Osteoblast (primary cell): ENCODE measurements around the gene RBBP8NL. TPM values are rescaled to one million over a fixed set of nuclear protein-coding genes. Genes with fewer than 3 reads are reported as not detected.

Experiments
- DNase-seq: peaks from one replicate; pipeline ENCODE4 v3.0.0; 2011; ENCODE audit warnings: low spot score, mixed read lengths; ENCODE audit not compliant: insufficient read length; ENCODE audit errors: missing footprints
- H2AFZ ChIP-seq: 2 replicates; pipeline ENCODE4 v1.6.0; 2011; ENCODE audit warnings: mild to moderate bottlenecking, low read length
- H3K27ac ChIP-seq: 2 replicates; pipeline ENCODE4 v1.5.1; 2011; ENCODE audit warnings: mild to moderate bottlenecking, low read depth, low read length, moderate library complexity
- H3K27me3 ChIP-seq: 2 replicates; pipeline ENCODE4 v1.6.0; 2012; ENCODE audit warnings: mild to moderate bottlenecking, control low read depth, inconsistent platforms, low read length, moderate library complexity; ENCODE audit not compliant: insufficient read depth
- H3K36me3 ChIP-seq: 2 replicates; pipeline ENCODE4 v1.5.1; 2011; ENCODE audit warnings: mild to moderate bottlenecking, low read length, control low read depth, moderate library complexity; ENCODE audit not compliant: insufficient read depth
- H3K4me1 ChIP-seq: 2 replicates; pipeline ENCODE4 v1.5.1; 2011; ENCODE audit warnings: mild to moderate bottlenecking, low read length, control low read depth, moderate library complexity; ENCODE audit not compliant: insufficient read depth
- H3K4me2 ChIP-seq: 2 replicates; pipeline ENCODE4 v1.6.0; 2011; ENCODE audit warnings: mild to moderate bottlenecking, low read length; ENCODE audit not compliant: insufficient read depth
- H3K4me3 ChIP-seq: fragments of 200-600 bp; sonication (generic); 3 replicates; pipeline ENCODE4 v1.5.1; 2012; ENCODE audit warnings: mild to moderate bottlenecking, low read length, inconsistent platforms; ENCODE audit not compliant: insufficient read depth
- H3K79me2 ChIP-seq: 2 replicates; pipeline ENCODE4 v1.6.0; 2012; ENCODE audit warnings: mild to moderate bottlenecking, low read length, control low read depth, inconsistent platforms; ENCODE audit not compliant: insufficient read depth
- H3K9me3 ChIP-seq: 2 replicates; pipeline ENCODE4 v1.5.1; 2011; ENCODE audit warnings: low read depth, low read length, control low read depth
- H4K20me1 ChIP-seq: 2 replicates; pipeline ENCODE4 v1.6.0; 2012; ENCODE audit warnings: mild to moderate bottlenecking, low read length, control low read depth; ENCODE audit not compliant: insufficient read depth
- total RNA-seq: library from RNA; depleted of rRNA; stranded (reverse); fragments of >200 nt; gene quantifications from 2 replicates; pipeline ENCODE4 v1.2.3, GENCODE V29; 2012
- TF ChIP-seq, protein P1 (sequence below): IDR thresholded peaks from 2 replicates; pipeline ENCODE4 v1.5.1; 2011; ENCODE audit warnings: mild to moderate bottlenecking, low read depth, low read length, moderate library complexity; ENCODE audit errors: extremely low read depth

Gene RBBP8NL
- total RNA-seq, 1 donor, result not detected

- TF ChIP-seq, protein P1, sequence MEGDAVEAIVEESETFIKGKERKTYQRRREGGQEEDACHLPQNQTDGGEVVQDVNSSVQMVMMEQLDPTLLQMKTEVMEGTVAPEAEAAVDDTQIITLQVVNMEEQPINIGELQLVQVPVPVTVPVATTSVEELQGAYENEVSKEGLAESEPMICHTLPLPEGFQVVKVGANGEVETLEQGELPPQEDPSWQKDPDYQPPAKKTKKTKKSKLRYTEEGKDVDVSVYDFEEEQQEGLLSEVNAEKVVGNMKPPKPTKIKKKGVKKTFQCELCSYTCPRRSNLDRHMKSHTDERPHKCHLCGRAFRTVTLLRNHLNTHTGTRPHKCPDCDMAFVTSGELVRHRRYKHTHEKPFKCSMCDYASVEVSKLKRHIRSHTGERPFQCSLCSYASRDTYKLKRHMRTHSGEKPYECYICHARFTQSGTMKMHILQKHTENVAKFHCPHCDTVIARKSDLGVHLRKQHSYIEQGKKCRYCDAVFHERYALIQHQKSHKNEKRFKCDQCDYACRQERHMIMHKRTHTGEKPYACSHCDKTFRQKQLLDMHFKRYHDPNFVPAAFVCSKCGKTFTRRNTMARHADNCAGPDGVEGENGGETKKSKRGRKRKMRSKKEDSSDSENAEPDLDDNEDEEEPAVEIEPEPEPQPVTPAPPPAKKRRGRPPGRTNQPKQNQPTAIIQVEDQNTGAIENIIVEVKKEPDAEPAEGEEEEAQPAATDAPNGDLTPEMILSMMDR, result no peak
- peak overlapping the region; percentile 59 for H3K27ac ChIP-seq
- H3K36me3 ChIP-seq, result peaks cover 10% of the 10 kb centered on the region
- peak overlapping the region; percentile 44 for H3K4me2 ChIP-seq
- H4K20me1 ChIP-seq, result peaks cover 3% of the 10 kb centered on the region
- H3K27me3 ChIP-seq, result no peaks in the 10 kb centered on the region
- H3K4me1 ChIP-seq, result peaks cover 21% of the 10 kb centered on the region
- H3K4me3 ChIP-seq, result no peak overlapping the region
- no peaks in the 10 kb centered on the region for H3K9me3 ChIP-seq
- H2AFZ ChIP-seq, result no peak overlapping the region
- peaks cover 27% of the 10 kb centered on the region for H3K79me2 ChIP-seq
- no peak for DNase-seq
These were observed 46.0 kb downstream of the RBBP8NL start for GRCh38 chr20:62381202-62381797.

DNA sequence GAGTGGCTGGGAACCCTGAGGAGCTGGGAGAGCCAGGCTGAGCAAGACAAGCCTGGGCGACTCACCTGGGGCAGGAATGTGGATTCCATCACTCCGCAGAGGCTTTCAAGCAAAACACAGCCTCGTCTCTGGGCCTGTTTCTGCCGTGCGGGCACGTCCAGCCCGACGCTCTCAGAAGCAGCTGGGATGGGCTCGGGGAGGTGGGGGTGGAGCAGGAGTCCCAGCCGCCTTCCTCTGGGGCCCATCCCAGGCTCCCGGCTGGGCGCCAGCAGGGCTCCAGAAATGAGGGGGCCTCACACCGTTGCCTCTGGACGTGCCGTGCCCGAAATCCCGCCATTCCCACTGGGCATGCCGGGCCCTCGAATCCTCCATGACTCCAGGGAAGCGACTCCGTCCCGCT lies 49.1 kb downstream of the RBBP8NL start:
- no peaks in the 10 kb centered on the region for H3K9me3 ChIP-seq
- H2AFZ ChIP-seq, result no peak overlapping the region
- H3K36me3 ChIP-seq, result peaks cover 10% of the 10 kb centered on the region
- H3K4me1 ChIP-seq, result peaks cover 12% of the 10 kb centered on the region
- TF ChIP-seq, protein P1, result no peak
- no peak overlapping the region for H3K27ac ChIP-seq
- no peak overlapping the region for H3K4me3 ChIP-seq
- no peak for DNase-seq
- no peak overlapping the region for H3K4me2 ChIP-seq
- peaks cover 10% of the 10 kb centered on the region for H3K79me2 ChIP-seq
- no peaks in the 10 kb centered on the region for H4K20me1 ChIP-seq
- H3K27me3 ChIP-seq, result peaks cover 9% of the 10 kb centered on the region

- Histone ChIP-seq H3K4me1 (peaks cover 12% of the 10 kb centered on the region), H4K20me1 (no peaks in the 10 kb centered on the region), H3K79me2 (peaks cover 10% of the 10 kb centered on the region), H3K9me3 (no peaks in the 10 kb centered on the region), H3K4me3 (no peak overlapping the region), H2AFZ (no peak overlapping the region), H3K36me3 (peaks cover 10% of the 10 kb centered on the region), H3K4me2 (no peak overlapping the region), H3K27ac (no peak overlapping the region), H3K27me3 (peaks cover 9% of the 10 kb centered on the region)
- DNase-seq, result no peak
- TF ChIP-seq, protein P1, result no peak
These were observed 49.6 kb downstream of the RBBP8NL start for GRCh38 chr20:62377615-62378178.

- DNase-seq, result no peak
- Histone ChIP-seq H3K9me3 (no peaks in the 10 kb centered on the region), H3K27ac (no peak overlapping the region), H2AFZ (no peak overlapping the region), H3K27me3 (peaks cover 9% of the 10 kb centered on the region), H3K79me2 (peaks cover 6% of the 10 kb centered on the region), H3K4me1 (peaks cover 12% of the 10 kb centered on the region), H3K36me3 (peaks cover 7% of the 10 kb centered on the region), H3K4me3 (no peak overlapping the region), H4K20me1 (no peaks in the 10 kb centered on the region), H3K4me2 (no peak overlapping the region)
- TF ChIP-seq, protein P1, result no peak
These were observed 50.3 kb downstream of the RBBP8NL start for GRCh38 chr20:62377064-62377461.
